GM06990 (cell line): ENCODE results near the gene SMTNL2.

ENCODE experiments used
- DNase-seq: peaks from one replicate; pipeline ENCODE4 v3.0.0-alpha.2; 2011; ENCODE audit not compliant: insufficient read length; ENCODE audit errors: extremely low read depth
- H3K27me3 ChIP-seq: replicated peaks from 2 replicates; pipeline ENCODE4 v1.6.0; 2011; ENCODE audit warnings: low read length; ENCODE audit not compliant: control insufficient read depth, insufficient read depth
- H3K36me3 ChIP-seq: 2 replicates; pipeline ENCODE4 v1.5.1; 2011; ENCODE audit warnings: low read length; ENCODE audit not compliant: control insufficient read depth, insufficient read depth
- H3K4me3 ChIP-seq: replicated peaks from 2 replicates; pipeline ENCODE4 v1.5.1; 2011; ENCODE audit warnings: low read depth, mild to moderate bottlenecking, control low read depth, low read length
- TF ChIP-seq, protein P1 (sequence below): IDR thresholded peaks from 2 replicates; pipeline ENCODE4 v1.5.1; 2011; ENCODE audit warnings: low read length, control low read depth, mild to moderate bottlenecking, inconsistent platforms; ENCODE audit not compliant: insufficient read depth, poor library complexity, severe bottlenecking

The SMTNL2 gene

DNA sequence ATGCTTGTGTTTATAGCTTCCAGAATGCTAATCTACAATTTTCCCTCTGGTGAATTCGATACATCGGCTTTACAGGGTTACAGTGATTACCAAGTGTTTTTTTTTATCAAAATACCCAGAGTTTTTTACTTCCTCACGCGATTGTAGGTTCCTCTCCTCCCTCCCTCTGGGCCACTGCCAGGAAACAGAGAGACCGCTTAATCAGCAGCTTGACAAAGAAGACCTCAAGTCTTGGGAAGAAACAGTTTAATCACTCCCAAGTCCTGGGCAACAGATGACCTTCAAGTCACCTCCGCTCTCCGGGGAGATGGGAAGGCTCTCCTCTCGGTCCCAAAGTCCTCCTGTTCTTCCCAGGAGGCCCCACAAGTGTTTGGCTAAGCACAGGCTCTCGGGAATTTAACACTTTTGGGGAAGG lies 23.5 kb downstream of the SMTNL2 start:
- no peaks in the 10 kb centered on the region for H3K36me3 ChIP-seq
- TF ChIP-seq, protein P1, sequence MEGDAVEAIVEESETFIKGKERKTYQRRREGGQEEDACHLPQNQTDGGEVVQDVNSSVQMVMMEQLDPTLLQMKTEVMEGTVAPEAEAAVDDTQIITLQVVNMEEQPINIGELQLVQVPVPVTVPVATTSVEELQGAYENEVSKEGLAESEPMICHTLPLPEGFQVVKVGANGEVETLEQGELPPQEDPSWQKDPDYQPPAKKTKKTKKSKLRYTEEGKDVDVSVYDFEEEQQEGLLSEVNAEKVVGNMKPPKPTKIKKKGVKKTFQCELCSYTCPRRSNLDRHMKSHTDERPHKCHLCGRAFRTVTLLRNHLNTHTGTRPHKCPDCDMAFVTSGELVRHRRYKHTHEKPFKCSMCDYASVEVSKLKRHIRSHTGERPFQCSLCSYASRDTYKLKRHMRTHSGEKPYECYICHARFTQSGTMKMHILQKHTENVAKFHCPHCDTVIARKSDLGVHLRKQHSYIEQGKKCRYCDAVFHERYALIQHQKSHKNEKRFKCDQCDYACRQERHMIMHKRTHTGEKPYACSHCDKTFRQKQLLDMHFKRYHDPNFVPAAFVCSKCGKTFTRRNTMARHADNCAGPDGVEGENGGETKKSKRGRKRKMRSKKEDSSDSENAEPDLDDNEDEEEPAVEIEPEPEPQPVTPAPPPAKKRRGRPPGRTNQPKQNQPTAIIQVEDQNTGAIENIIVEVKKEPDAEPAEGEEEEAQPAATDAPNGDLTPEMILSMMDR, result no peak
- no peak overlapping the region for H3K4me3 ChIP-seq
- DNase-seq, result no peak
- H3K27me3 ChIP-seq, result peaks cover 2% of the 10 kb centered on the region

DNA sequence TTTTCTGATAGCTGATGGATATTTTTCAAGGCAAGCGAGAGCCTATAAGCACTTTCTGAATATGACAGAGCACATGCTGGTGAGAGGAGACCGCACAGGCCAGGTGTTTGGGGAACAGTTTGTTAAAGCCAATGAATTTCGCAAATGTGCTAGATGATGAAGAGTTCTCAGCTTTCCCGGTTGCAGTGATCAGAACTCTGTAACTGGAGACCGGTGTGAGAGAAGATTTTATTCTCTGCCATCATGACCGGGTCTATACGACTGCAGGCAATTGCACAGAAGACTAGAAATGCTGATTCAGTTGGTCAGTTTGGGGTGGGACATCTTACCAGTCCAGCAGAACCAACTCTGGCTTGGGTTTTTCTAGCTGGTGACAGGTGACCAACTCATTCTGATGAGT lies 25.4 kb downstream of the SMTNL2 start:
- Histone ChIP-seq H3K36me3 (no peaks in the 10 kb centered on the region), H3K4me3 (no peak overlapping the region), H3K27me3 (peaks cover 2% of the 10 kb centered on the region)
- no peak for DNase-seq
- TF ChIP-seq, protein P1, result no peak

DNA sequence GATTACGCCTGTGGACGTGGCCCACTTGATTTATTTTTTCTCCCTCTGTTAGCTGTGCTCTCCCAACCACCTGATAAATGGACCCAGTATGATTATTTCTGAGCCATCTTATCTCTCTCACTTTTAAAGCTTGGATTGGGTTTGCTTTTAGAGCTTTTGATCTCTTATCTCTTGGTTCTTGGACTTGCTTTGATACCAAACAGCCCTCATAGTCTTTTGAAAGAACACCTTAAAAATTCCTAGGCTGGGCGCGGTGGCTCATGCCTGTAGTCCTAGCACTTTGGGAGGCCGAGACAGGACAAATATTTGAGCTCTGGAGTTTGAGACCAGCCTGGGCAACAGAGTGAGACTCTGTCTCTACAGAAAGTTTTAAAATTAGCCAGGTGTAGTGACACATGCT lies 25.8 kb downstream of the SMTNL2 start:
- Histone ChIP-seq H3K36me3 (no peaks in the 10 kb centered on the region), H3K27me3 (peaks cover 2% of the 10 kb centered on the region), H3K4me3 (no peak overlapping the region)
- TF ChIP-seq, protein P1, result no peak
- DNase-seq, result no peak

DNA sequence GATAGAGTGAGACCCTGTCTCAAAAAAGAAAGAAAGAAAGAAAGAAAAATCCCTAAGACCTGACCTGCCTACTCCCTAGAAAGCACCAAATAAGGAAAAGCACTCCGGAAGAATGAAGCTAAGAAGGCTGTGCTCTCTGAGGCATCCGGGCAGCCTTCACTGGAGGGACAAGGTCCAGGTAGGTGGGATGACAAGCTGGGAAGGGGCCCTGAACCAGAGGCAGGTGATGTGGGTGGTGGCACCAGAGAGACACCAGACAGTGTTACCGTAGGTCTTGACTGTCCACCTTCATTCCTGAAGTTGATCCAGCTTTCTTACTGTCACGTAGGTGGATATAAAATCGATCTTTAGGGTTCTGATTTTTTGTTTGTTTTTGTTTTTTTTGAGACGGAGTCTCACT lies 26.3 kb downstream of the SMTNL2 start:
- peaks cover 2% of the 10 kb centered on the region for H3K27me3 ChIP-seq
- no peaks in the 10 kb centered on the region for H3K36me3 ChIP-seq
- no peak overlapping the region for H3K4me3 ChIP-seq
- TF ChIP-seq, protein P1, result no peak
- DNase-seq, result no peak

DNA sequence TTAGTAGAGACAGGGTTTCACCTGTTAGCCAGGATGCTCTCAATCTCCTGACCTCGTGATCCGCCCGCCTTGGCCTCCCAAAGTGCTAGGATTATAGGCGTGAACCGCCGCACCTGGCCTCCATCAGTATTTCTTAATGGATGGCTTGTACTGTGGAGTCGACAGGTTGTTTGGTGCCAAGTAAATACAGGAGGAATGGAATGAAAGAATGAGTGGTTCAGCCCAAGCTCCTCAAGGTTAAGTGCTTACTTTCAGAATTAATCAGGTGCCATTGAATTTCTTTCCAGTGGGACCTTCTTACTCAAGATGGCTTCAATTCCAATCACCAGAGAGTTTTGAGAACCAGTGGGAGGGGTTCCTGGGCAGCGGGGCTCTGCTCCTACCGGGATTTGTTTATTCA lies 32.1 kb downstream of the SMTNL2 start:
- no peaks in the 10 kb centered on the region for H3K36me3 ChIP-seq
- no peak overlapping the region for H3K4me3 ChIP-seq
- DNase-seq, result no peak
- no peaks in the 10 kb centered on the region for H3K27me3 ChIP-seq
- TF ChIP-seq, protein P1, result no peak

DNA sequence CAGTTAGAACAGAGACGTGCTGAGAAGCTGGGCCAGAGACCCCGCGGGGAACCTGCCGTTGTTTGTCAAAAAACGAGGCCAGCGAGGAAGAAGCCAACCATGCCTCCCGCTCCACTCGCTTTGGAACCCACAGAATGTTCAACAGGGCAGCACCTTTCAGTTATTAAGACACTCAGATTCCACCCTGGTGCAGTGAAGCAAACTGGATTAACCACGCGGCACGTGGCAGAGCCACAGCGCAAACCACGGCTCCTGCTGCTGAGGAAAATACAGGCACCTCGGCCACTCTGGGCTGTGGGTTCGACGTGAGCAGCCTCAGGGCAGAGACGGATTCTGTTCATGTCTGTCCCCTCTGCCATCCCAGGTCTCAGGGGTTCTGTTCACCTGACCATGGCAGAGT lies 32.8 kb downstream of the SMTNL2 start:
- H3K4me3 ChIP-seq, result no peak overlapping the region

More for the DNA sequence above, 32.8 kb downstream of the SMTNL2 start:
- Histone ChIP-seq H3K27me3 (no peaks in the 10 kb centered on the region; the same call in 1 of the 2 replicates), H3K36me3 (no peaks in the 10 kb centered on the region)
- TF ChIP-seq, protein P1, result no peak
- no peak for DNase-seq
